ENCODE results near the gene CCL17.

- no peak for TF ChIP-seq REST (IDR thresholded peaks at IDR 0.05; ENCODE audit: insufficient read depth in 1 of 2, low read depth in 2 of 2, low read length in 1 of 2)
- no peak for TF ChIP-seq CTCF (IDR thresholded peaks at IDR 0.05)
These were observed 44.1 kb upstream of the CCL17 start for GRCh38 chr16:57360321-57360935.

All from Panc1 (cell line).